PC-3 (cell line): ENCODE measurements around the gene BCAS1. TPM values are rescaled to one million over a fixed set of nuclear protein-coding genes. Genes with fewer than 3 reads are reported as not detected.

ENCODE experiments used
- ATAC-seq: fragments of 200-7000 bp; cut with Tn5 transposase; 2 replicates; pipeline ENCODE4 v1.9.1; 2020; ENCODE audit warnings: mild to moderate bottlenecking, moderate library complexity
- BruUV-seq: library from RNA; stranded (reverse); fragments of 400-500 nt; replicated peaks from 2 replicates; lab custom pipeline; 2021; lab: Mats Ljungman, UMichigan
- CTCF ChIA-PET: fragments of 300-600 bp; sonication (Branson Sonifier 250); formaldehyde crosslinking; loops from one replicate; lab custom pipeline; 2022; ENCODE audit warnings: antibody characterized with exemption; lab: Charles Lee
- POLR2A ChIA-PET: fragments of 300-600 bp; sonication (Branson Sonifier 250); formaldehyde crosslinking; loops from one replicate; lab custom pipeline; 2022; ENCODE audit warnings: antibody characterized with exemption; ENCODE audit not compliant: unreplicated experiment; lab: Charles Lee
- DNase-seq: peaks from one replicate; pipeline ENCODE4 v3.0.0-alpha.2; 2015
- H2AFZ ChIP-seq: fragments of 300-600 bp; sonication (generic); 2 replicates; pipeline ENCODE4 v1.6.0; 2016; ENCODE audit warnings: antibody characterized with exemption, low read length
- H3F3A ChIP-seq: fragments of 300-600 bp; sonication (generic); one replicate; pipeline ENCODE4 v1.6.0; 2017; ENCODE audit warnings: antibody characterized with exemption, low read length, control low read depth, mild to moderate bottlenecking; ENCODE audit not compliant: unreplicated experiment
- H3K27ac ChIP-seq: fragments of 300-600 bp; sonication (generic); 2 replicates; pipeline ENCODE4 v1.5.1; 2016; ENCODE audit warnings: mild to moderate bottlenecking, low read length
- H3K27me3 ChIP-seq: fragments of 300-600 bp; sonication (generic); 2 replicates; pipeline ENCODE4 v1.6.1; 2016; ENCODE audit warnings: low read length, mixed read lengths
- H3K36me3 ChIP-seq: fragments of 300-600 bp; sonication (generic); 2 replicates; pipeline ENCODE4 v1.6.1; 2016; ENCODE audit warnings: low read depth, mixed run types, low read length, mixed read lengths
- H3K4me1 ChIP-seq: fragments of 300-600 bp; sonication (generic); 2 replicates; pipeline ENCODE4 v1.5.1; 2016; ENCODE audit warnings: low read length; ENCODE audit not compliant: insufficient read depth
- H3K4me2 ChIP-seq: fragments of 300-600 bp; sonication (generic); 2 replicates; pipeline ENCODE4 v1.6.0; 2016; ENCODE audit warnings: low read length
- H3K4me3 ChIP-seq: fragments of 300-600 bp; sonication (generic); 2 replicates; pipeline ENCODE4 v1.5.1; 2016; ENCODE audit warnings: mild to moderate bottlenecking, low read length, mixed read lengths
- H3K79me2 ChIP-seq: fragments of 300-600 bp; sonication (generic); 2 replicates; pipeline ENCODE4 v1.6.1; 2017; ENCODE audit warnings: low read length, mixed read lengths
- H3K9ac ChIP-seq: fragments of 300-600 bp; sonication (generic); 2 replicates; pipeline ENCODE4 v1.6.0; 2016; ENCODE audit warnings: mild to moderate bottlenecking, low read length
- H3K9me2 ChIP-seq: fragments of 300-600 bp; sonication (generic); replicated peaks from 2 replicates; pipeline ENCODE4 v1.6.1; 2016; ENCODE audit warnings: mixed run types, low read length, mixed read lengths
- H3K9me3 ChIP-seq: fragments of 300-600 bp; sonication (generic); 2 replicates; pipeline ENCODE4 v1.6.1; 2016; ENCODE audit warnings: low read length, mixed read lengths
- H4K20me1 ChIP-seq: fragments of 300-600 bp; sonication (generic); 2 replicates; pipeline ENCODE4 v1.6.1; 2016; ENCODE audit warnings: low read length, mixed read lengths
- EZH2 ChIP-seq: fragments of 300-600 bp; sonication (generic); IDR thresholded peaks from one replicate; pipeline ENCODE4 v1.6.1; 2017; ENCODE audit warnings: antibody characterized with exemption, mild to moderate bottlenecking, low read length; ENCODE audit not compliant: unreplicated experiment
- EZH2phosphoT487 ChIP-seq: fragments of 300-600 bp; sonication (generic); IDR thresholded peaks from 2 replicates; pipeline ENCODE4 v1.6.1; 2018; ENCODE audit warnings: mild to moderate bottlenecking, antibody characterized with exemption, low read length, borderline replicate concordance
- intact Hi-C: fragments of 100-400 bp; cut with micrococcal nuclease; formaldehyde crosslinking; loops from 2 replicates; pipeline ENCODE4 v1.9.0; 2023
- total RNA-seq: library from RNA; depleted of rRNA; stranded (reverse); fragments of >200 nt; gene quantifications from 2 replicates; pipeline ENCODE4 v1.2.3, GENCODE V29; 2014
- TF ChIP-seq, protein P1 (sequence below): fragments of 300-600 bp; sonication (generic); conservative IDR thresholded peaks from 2 replicates; pipeline ENCODE4 v1.5.1; 2017; ENCODE audit warnings: antibody characterized with exemption, low read depth, mild to moderate bottlenecking, low read length

The BCAS1 gene
- total RNA-seq, 1 experiment from 2014 or later, result 0.18 TPM

DNA sequence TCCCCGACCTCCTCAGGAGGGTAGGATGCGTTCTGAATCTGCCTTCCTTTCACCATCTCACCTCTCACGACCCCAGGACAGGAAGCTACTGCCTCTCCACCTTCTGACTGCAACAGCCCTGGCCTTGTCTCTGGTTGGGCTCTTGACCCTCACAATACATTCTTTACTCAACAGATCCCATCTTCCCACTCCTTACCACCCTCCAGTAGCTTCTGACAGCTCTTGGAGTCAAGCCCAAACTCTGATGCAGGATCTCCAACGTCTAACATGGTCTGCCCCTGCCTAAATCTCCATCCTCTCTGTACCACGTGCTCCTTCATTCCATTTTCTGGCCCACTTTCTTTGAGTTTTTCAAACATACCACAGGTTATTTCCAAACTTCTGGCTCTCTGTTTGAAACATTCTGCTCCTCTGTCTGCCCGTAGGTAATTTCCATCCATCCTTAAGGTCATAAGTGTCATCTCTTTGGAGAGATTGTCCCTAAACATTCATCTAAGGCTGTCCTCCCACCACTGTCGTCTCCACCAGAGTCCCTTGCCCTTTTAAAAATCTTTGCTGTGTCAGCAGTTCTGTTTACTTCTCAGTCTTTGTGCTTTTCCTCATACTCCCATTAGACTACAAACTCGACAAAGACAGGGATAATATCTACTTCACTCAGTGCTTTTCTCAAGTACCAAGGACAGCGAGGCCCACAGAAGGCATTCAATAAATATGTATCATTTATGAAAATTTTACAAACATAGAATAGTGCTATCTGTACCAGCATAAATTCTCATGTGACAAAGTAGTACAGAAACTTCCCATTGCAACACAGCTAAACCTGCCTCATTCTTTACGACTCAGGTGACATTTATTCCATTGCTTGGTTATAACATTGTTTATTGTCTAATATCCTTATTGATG lies 73.6 kb downstream of the BCAS1 start:
- no peaks in the 10 kb centered on the region for H4K20me1 ChIP-seq
- H3K4me2 ChIP-seq, result no peak overlapping the region
- ChIA-PET CTCF (no interaction called here), POLR2A (no interaction called here)
- no peak overlapping the region for H2AFZ ChIP-seq
- no peak overlapping the region for H3K9ac ChIP-seq
- H3K36me3 ChIP-seq, result no peaks in the 10 kb centered on the region
- H3K4me3 ChIP-seq, result no peak overlapping the region
- no TSS peak for BruUV-seq
- H3K27ac ChIP-seq, result no peak overlapping the region
- H3F3A ChIP-seq, result no peaks in the 10 kb centered on the region
- DNase-seq (no peak), ATAC-seq (no peak)
- H3K79me2 ChIP-seq, result no peaks in the 10 kb centered on the region
- H3K9me2 ChIP-seq, result no peaks in the 10 kb centered on the region
- intact Hi-C loops, result no loop called here
- peaks cover 56% of the 10 kb centered on the region for H3K27me3 ChIP-seq
- 0 out of 2 replicates have a peak, but pooled peaks cover 8% of the 10 kb centered on the region for H3K9me3 ChIP-seq
- TF ChIP-seq, protein P1, sequence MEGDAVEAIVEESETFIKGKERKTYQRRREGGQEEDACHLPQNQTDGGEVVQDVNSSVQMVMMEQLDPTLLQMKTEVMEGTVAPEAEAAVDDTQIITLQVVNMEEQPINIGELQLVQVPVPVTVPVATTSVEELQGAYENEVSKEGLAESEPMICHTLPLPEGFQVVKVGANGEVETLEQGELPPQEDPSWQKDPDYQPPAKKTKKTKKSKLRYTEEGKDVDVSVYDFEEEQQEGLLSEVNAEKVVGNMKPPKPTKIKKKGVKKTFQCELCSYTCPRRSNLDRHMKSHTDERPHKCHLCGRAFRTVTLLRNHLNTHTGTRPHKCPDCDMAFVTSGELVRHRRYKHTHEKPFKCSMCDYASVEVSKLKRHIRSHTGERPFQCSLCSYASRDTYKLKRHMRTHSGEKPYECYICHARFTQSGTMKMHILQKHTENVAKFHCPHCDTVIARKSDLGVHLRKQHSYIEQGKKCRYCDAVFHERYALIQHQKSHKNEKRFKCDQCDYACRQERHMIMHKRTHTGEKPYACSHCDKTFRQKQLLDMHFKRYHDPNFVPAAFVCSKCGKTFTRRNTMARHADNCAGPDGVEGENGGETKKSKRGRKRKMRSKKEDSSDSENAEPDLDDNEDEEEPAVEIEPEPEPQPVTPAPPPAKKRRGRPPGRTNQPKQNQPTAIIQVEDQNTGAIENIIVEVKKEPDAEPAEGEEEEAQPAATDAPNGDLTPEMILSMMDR, result no peak
- TF ChIP-seq EZH2phosphoT487 (no peak), EZH2 (no peak)
- no peaks in the 10 kb centered on the region for H3K4me1 ChIP-seq

DNA sequence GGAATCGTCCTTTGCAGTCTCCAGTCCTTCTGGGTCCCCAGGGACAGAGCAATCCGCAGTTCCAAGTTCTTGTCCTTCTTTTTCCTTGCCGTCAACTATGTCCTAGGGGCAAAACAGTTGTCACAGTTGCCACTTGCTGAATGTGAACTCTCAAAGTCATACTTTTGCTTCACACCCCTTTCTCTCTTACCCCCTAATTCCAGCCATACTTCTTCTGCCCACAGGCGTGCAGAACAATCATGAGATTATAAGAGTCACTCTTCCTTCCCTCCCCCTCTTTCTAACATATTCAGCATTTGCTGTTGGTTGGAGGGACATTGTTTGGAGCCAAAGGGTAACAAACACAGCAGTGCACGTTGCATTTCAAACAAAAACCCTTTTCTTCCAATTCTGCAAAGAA lies 74.4 kb downstream of the BCAS1 start:
- no peaks in the 10 kb centered on the region for H3K4me1 ChIP-seq
- H3K36me3 ChIP-seq, result no peaks in the 10 kb centered on the region
- 0 out of 2 replicates have a peak, but pooled peaks cover 3% of the 10 kb centered on the region for H3K9me3 ChIP-seq
- no peak overlapping the region for H2AFZ ChIP-seq
- no peak overlapping the region for H3K4me2 ChIP-seq
- no peaks in the 10 kb centered on the region for H3K79me2 ChIP-seq
- POLR2A ChIA-PET, result no interaction called here
- ATAC-seq (no peak), DNase-seq (no peak)
- no peaks in the 10 kb centered on the region for H3K9me2 ChIP-seq
- no peak for TF ChIP-seq EZH2
- TF ChIP-seq EZH2phosphoT487, result no peak
- TF ChIP-seq, protein P1, result no peak
- no peak overlapping the region for H3K27ac ChIP-seq
- no peak overlapping the region for H3K9ac ChIP-seq
- peaks cover 65% of the 10 kb centered on the region for H3K27me3 ChIP-seq
- no peaks in the 10 kb centered on the region for H3F3A ChIP-seq
- BruUV-seq, result no TSS peak
- intact Hi-C loops, result no loop called here
- H4K20me1 ChIP-seq, result no peaks in the 10 kb centered on the region
- CTCF ChIA-PET, result no interaction called here
- H3K4me3 ChIP-seq, result no peak overlapping the region

DNA sequence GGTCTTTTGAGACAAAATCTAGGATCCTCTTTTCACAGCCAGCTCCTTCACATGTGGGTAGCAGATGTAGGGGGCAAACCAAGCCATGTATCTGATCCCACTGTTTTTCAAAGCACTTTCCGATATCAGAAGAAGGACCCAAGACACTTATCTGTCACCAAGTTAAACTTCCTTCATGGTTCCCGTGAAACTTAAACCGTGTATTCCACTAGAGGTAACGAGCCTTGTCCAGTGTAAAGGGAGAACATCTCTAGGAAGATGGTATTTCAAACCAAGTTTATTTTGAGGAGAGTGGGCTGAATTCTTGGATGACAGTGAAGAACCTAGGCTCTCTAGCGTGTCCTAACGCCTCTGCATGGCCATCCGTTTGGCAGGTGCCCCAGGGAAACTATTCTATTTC lies 76.3 kb downstream of the BCAS1 start:
- Histone ChIP-seq H3K4me3 (no peak overlapping the region), H3K36me3 (no peaks in the 10 kb centered on the region), H3K27ac (no peak overlapping the region), H4K20me1 (no peaks in the 10 kb centered on the region), H3K79me2 (no peaks in the 10 kb centered on the region), H3K9me3 (no peaks in the 10 kb centered on the region), H3K4me2 (no peak overlapping the region), H2AFZ (no peak overlapping the region), H3K9me2 (no peaks in the 10 kb centered on the region), H3K4me1 (no peaks in the 10 kb centered on the region), H3F3A (no peaks in the 10 kb centered on the region), H3K27me3 (peaks cover 81% of the 10 kb centered on the region), H3K9ac (no peak overlapping the region)
- TF ChIP-seq EZH2, result no peak
- TF ChIP-seq, protein P1, result no peak
- no peak for TF ChIP-seq EZH2phosphoT487
- no TSS peak for BruUV-seq
- DNase-seq (no peak), ATAC-seq (no peak)
- POLR2A ChIA-PET, result no interaction called here
- intact Hi-C loops, result no loop called here
- CTCF ChIA-PET, result no interaction called here
